AG04449 (cell line): ENCODE data around the gene MUC5B.
"Not testable (repeated sequence)": the region's sequence is repeated elsewhere in the genome, so short reads cannot be mapped to it uniquely, and the experiment has no call there.

ENCODE experiments used
- CTCF ChIA-PET: fragments of 350-600 bp; formaldehyde crosslinking; extraction: SDS; loops from one replicate; lab custom pipeline; 2021; ENCODE audit warnings: antibody characterized with exemption; lab: Yijun Ruan, JAX
- POLR2A ChIA-PET: fragments of 400-600, 350-600 bp; formaldehyde crosslinking; extraction: SDS; loops from one replicate; lab custom pipeline; 2020; ENCODE audit warnings: antibody characterized with exemption, inconsistent platforms; lab: Yijun Ruan, JAX
- DNase-seq: peaks from one replicate; pipeline ENCODE4 v3.0.0-alpha.2; 2010; ENCODE audit warnings: low read depth, low spot score
- H3K4me3 ChIP-seq: 2 replicates; pipeline ENCODE4 v1.5.1; 2011; ENCODE audit warnings: low read depth, mild to moderate bottlenecking, control low read depth, low read length
- CTCF ChIP-seq: IDR thresholded peaks from one replicate; pipeline ENCODE4 v1.5.1; 2011; ENCODE audit warnings: mild to moderate bottlenecking, moderate library complexity, low read length, control low read depth, inconsistent platforms; ENCODE audit not compliant: insufficient read depth; ENCODE audit errors: missing control alignments

The MUC5B gene

GRCh38 chr11:1208144-1208393, 14.8 kb upstream of the MUC5B start:
- no peak for DNase-seq
- ChIA-PET CTCF (interaction anchor here (1.5 kb wide), 1 partner anchor 307 kb away, joined by 6 read pairs; no protein-coding TSS in a partner anchor), POLR2A (no interaction called here)
- no peak overlapping the region for H3K4me3 ChIP-seq
- no peak for TF ChIP-seq CTCF

DNA sequence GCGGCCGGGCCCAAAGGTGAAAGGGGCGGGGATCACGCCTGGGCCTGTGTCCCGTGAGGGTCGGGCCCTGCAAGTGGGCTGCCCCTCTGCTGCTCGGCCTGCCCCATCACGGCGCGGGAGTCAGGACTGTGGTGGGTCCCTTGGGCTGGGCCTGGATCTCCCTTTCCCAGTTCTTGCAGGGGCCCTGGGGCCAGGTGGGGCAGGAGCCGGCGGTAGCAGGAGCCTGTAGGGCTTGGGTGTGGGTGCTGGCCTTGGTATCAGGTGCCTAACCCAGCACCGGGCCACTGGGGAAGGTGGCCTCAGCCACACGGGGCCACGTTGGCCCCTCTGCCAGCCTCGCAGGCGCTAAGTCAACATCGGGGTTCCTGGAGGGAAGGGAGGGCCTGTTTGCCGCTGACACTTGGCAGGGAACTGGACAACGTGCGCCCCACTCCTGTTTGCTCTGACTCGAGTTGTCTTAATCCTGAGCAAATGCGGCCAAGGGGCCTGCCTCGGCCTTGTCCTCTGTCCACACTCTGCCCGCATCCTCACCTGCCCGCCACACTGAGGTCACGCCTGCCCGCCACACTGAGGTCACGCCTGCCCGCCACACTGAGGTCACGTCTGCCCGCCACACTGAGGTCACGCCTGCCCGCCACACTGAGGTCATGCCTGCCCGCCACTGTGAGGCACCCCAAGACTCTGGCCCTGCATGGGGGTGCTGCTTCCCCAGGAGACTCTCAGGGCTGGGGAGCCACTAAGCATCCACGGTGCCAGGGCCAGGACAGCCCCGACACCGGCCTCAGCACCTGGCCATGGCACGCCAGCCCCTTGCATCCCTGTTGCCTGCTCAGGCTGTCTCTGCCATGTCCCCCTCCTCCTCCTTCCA, 14.2 kb upstream of the MUC5B start:
- POLR2A ChIA-PET, result no interaction called here
- no peak for TF ChIP-seq CTCF
- H3K4me3 ChIP-seq, result no peak overlapping the region
- DNase-seq, result no peak
- CTCF ChIA-PET, result interaction anchor here (2.4 kb wide), 1 partner anchor 366 kb away, joined by 5 read pairs; no protein-coding TSS in a partner anchor

GRCh38 chr11:1209371-1210057, 13.4 kb upstream of the MUC5B start:
- no peak for DNase-seq
- H3K4me3 ChIP-seq, result no peak overlapping the region
- CTCF ChIA-PET, result interaction anchor here (2.4 kb wide), 1 partner anchor 365 kb away, joined by 5 read pairs; no protein-coding TSS in a partner anchor
- POLR2A ChIA-PET, result no interaction called here
- no peak for TF ChIP-seq CTCF

DNA sequence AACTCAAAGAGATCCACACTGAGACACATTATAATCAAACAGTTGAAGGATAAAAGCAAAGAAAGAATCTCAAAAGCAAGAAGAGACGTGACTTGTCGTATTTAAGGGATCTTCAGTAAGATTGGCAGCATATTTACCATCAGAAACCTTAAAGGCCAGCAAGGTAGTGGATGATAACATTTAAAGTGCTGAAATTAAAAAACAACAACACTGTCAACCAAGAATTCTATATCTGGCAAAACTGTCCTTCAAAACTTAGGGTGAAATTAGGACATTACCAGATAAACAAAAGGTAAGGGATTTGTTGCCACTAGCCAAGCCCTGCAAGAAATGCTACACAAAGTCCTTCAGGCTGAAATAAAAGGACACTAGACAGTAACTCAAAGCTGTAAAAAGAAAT, 11.0 kb upstream of the MUC5B start:
- H3K4me3 ChIP-seq, result no peak overlapping the region
- no peak for DNase-seq
- ChIA-PET POLR2A (no interaction called here), CTCF (interaction anchor here (1.8 to 3.7 kb wide), 2 partner anchors 8 to 9 kb away, joined by 5 to 26 read pairs; no protein-coding TSS in a partner anchor)
- no peak for TF ChIP-seq CTCF

DNA sequence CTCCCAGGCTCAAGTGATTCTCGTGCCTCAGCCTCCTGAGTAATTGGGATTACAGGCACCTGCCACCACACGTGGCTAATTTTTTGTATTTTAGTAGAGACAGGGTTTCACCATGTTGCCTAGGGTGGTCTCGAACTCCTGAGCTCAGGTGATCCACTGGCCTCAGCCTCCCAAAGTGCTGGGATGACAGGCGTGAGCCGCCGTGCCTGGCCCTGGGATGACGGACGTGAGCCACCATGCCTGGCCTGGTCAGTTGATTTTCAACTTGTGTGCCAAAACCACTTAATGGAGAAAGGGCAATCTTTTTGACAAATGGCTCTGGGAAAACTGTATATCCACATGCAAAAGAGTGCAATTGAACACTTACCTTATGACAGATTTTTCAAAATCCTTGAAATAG, 7.0 kb upstream of the MUC5B start:
- DNase-seq, POLR2A ChIA-PET, CTCF ChIA-PET, H3K4me3 ChIP-seq: not testable (repeated sequence)

DNA sequence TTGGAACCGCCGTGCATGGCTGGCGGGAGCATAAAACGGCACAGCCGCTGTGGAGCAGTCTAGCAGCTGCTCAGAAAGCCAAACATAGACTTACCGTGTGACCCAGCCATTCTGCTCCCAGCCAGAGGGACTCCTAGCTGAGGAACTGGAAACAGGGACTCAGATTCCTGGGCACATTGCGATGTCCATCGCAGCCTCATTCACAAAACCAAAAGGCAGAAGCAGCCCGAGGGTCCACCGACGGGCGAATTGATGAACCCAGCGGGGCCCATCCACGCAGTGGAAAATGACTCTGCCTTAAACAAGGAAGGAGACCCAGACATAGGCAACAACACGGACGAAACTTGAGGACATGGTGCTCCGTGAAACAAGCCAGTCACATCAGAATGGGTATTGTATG, 5.7 kb upstream of the MUC5B start:
- no peak for TF ChIP-seq CTCF
- POLR2A ChIA-PET, result no interaction called here
- no peak overlapping the region for H3K4me3 ChIP-seq
- CTCF ChIA-PET, result interaction anchor here (0.7 kb wide), 1 partner anchor 370 kb away, joined by 5 read pairs; no protein-coding TSS in a partner anchor
- DNase-seq, result no peak
